Esophagus muscularis mucosa (tissue), 3 donors: ENCODE results near the gene SORBS1.

Experiments used
- POLR2A ChIP-seq: fragments of 450-650 bp; IDR thresholded peaks from one replicate; pipeline ENCODE4 v1.6.1; 2017; ENCODE audit warnings: antibody characterized with exemption, moderate library complexity, mild to moderate bottlenecking, low read depth
- TF ChIP-seq, protein P1 (sequence below), 3 experiments: fragments of 200-600 bp in 2 of 3; fragments of 450-650 bp in 1 of 3; sonication (generic) in 2 of 3; IDR thresholded peaks; one replicate each; pipeline ENCODE4 v1.5.1; 2017 to 2019; ENCODE audit warnings: antibody characterized with exemption in 3 of 3, mild to moderate bottlenecking in 2 of 3, moderate library complexity in 1 of 3

DNA sequence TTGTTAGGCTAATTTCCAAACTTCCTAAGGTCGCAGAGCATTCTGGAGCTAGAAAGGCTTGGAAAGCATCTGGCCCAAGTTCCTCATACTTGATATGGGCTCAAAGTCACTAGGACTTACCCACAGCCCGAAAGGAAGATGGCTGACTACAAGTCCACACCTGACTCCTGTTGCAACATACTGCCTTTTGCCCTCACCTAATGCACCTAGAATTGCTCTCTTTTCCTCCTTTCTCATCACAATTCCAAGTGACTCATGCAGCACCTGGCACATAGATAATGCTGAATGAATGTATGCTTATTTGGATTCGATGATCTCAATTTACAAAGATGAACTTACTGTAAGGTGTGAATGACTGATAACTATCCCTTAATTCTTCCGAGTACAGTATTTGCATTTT is 131.5 kb downstream of the SORBS1 start:
- TF ChIP-seq, protein P1, sequence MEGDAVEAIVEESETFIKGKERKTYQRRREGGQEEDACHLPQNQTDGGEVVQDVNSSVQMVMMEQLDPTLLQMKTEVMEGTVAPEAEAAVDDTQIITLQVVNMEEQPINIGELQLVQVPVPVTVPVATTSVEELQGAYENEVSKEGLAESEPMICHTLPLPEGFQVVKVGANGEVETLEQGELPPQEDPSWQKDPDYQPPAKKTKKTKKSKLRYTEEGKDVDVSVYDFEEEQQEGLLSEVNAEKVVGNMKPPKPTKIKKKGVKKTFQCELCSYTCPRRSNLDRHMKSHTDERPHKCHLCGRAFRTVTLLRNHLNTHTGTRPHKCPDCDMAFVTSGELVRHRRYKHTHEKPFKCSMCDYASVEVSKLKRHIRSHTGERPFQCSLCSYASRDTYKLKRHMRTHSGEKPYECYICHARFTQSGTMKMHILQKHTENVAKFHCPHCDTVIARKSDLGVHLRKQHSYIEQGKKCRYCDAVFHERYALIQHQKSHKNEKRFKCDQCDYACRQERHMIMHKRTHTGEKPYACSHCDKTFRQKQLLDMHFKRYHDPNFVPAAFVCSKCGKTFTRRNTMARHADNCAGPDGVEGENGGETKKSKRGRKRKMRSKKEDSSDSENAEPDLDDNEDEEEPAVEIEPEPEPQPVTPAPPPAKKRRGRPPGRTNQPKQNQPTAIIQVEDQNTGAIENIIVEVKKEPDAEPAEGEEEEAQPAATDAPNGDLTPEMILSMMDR (IDR thresholded peaks at IDR 0.05), result no peak
- TF ChIP-seq POLR2A, result no peak
